GM10248 (cell line): ENCODE measurements around the gene ATP10A.
"Not testable (repeated sequence)": the region's sequence is repeated elsewhere in the genome, so short reads cannot be mapped to it uniquely, and the experiment has no call there.

Experiments used
- CTCF ChIA-PET: fragments of 300-600 bp; sonication (Branson Sonifier 250); formaldehyde crosslinking; extraction: SDS; loops from one replicate; lab custom pipeline; 2021; ENCODE audit warnings: antibody characterized with exemption; lab: Yijun Ruan, JAX
- POLR2A ChIA-PET: fragments of 350-650 bp; sonication (Branson Sonifier 250); formaldehyde crosslinking; extraction: SDS; loops from one replicate; lab custom pipeline; 2020; ENCODE audit warnings: antibody characterized with exemption; lab: Yijun Ruan, JAX
- DNase-seq: peaks from one replicate; pipeline ENCODE4 v3.0.0; 2012; ENCODE audit errors: extremely low spot score
- TF ChIP-seq, protein P1 (sequence below): IDR thresholded peaks from 2 replicates; pipeline ENCODE4 v1.5.1; 2012; ENCODE audit warnings: mild to moderate bottlenecking, low read depth; ENCODE audit errors: extremely low read depth, missing control alignments, control extremely low read depth

The ATP10A gene

DNA sequence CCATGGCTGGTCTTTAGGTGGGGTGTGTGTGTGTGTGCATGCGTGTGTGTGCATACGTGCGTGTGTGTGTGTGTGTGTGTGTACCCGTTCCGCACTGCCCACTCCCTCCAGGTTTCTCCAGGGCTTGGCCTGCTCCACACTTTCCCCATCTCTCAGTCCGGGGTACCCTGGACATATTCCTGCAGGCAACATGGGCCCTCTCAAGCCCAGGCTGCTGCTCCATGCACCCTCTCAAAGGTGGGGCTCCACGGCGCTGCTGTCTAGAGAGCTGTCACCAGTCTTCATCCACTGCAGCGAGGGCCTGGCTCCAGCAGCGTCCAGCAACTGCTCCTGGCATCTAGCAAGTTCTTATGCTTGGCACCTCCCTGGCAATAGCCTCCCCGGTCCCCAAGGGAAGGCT is 86.1 kb downstream of the ATP10A start:
- no peak for DNase-seq
- POLR2A ChIA-PET: no interaction called here
- TF ChIP-seq, protein P1, sequence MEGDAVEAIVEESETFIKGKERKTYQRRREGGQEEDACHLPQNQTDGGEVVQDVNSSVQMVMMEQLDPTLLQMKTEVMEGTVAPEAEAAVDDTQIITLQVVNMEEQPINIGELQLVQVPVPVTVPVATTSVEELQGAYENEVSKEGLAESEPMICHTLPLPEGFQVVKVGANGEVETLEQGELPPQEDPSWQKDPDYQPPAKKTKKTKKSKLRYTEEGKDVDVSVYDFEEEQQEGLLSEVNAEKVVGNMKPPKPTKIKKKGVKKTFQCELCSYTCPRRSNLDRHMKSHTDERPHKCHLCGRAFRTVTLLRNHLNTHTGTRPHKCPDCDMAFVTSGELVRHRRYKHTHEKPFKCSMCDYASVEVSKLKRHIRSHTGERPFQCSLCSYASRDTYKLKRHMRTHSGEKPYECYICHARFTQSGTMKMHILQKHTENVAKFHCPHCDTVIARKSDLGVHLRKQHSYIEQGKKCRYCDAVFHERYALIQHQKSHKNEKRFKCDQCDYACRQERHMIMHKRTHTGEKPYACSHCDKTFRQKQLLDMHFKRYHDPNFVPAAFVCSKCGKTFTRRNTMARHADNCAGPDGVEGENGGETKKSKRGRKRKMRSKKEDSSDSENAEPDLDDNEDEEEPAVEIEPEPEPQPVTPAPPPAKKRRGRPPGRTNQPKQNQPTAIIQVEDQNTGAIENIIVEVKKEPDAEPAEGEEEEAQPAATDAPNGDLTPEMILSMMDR: no peak
- CTCF ChIA-PET: no interaction called here

- POLR2A ChIA-PET: no interaction called here
- no peak for DNase-seq
- CTCF ChIA-PET: no interaction called here
- TF ChIP-seq, protein P1: no peak
Measured at GRCh38 chr15:25776071-25776746, 86.9 kb downstream of the ATP10A start.

GRCh38 chr15:25775317-25775912 is 87.7 kb downstream of the ATP10A start:
- TF ChIP-seq, protein P1: no peak
- ChIA-PET POLR2A (no interaction called here), CTCF (interaction anchor here (1.2 to 1.6 kb wide), 2 partner anchors 8 to 13 kb away, joined by 3 read pairs; no protein-coding TSS in a partner anchor)
- no peak for DNase-seq

GRCh38 chr15:25774871-25775270 is 88.3 kb downstream of the ATP10A start:
- DNase-seq: no peak
- ChIA-PET POLR2A (no interaction called here), CTCF (interaction anchor here (1.2 to 1.6 kb wide), 2 partner anchors 9 to 13 kb away, joined by 3 read pairs; no protein-coding TSS in a partner anchor)
- TF ChIP-seq, protein P1: no peak

DNA sequence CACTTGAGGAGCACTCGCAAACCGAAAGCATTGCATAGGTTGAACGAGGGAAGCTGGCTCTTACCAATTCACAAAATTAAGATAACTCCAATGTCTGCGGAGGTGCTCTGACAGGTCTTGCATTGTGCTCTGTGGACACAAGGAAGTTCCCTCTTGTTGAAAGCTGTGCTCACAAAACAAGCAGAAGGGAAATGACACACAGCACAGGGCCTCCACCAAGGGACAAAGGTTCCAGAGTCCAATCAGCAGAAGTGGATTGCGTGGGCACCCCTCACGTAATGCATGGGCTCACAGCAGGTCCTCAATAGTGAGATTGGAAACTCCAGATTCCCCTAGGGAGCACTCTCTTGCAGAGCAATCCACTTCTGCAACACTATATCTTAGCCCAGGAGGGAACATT is 89.9 kb downstream of the ATP10A start:
- no peak for DNase-seq
- ChIA-PET CTCF (no interaction called here), POLR2A (no interaction called here)
- TF ChIP-seq, protein P1: no peak

DNA sequence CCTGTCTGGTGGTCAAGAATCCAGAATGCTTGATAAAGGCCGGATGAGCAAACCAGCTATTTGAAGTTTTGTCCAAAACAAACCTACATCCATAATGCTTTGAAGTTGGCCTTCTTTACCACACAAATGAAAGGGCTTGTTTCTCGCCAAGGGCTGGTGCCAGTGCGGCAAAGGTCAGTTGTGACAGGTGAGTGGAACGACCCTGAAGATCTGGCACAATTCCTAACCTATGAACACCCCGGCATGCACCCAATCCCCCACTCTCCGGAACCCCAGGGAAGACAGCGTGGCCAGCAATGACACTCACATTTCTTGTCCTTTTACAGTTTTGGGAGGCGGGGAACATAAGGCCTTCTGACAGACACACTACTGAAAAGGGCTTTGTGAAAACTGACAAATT is 90.6 kb downstream of the ATP10A start:
- ChIA-PET CTCF (no interaction called here), POLR2A (no interaction called here)
- DNase-seq: no peak

DNA sequence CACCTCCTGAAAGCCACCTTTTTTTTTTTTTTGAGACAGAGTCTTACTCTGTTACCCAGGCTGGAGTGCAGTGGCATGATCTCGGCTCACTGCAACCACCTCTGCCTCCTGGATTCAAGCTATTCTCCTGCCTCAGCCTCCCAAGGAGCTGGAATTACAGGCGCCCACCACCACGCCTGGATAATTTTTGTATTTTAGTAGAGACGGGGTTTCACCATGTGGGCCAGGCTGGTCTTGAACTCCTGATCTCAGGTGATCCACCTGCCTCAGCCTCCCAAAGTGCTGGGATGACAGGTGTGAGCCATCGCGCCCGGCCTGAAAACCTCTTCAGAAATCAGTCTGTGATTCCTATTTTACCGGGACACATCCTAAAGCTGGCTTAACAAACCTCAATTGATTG is 91.4 kb downstream of the ATP10A start:
- CTCF ChIA-PET, DNase-seq, POLR2A ChIA-PET: not testable (repeated sequence)

More for the DNA sequence above, 90.6 kb downstream of the ATP10A start:
- TF ChIP-seq, protein P1: no peak
